Body of pancreas (tissue), 4 donors: ENCODE data around the gene APCDD1L. TPM values are rescaled to one million over a fixed set of nuclear protein-coding genes. Genes with fewer than 3 reads are reported as not detected.

Experiments used
- ATAC-seq: fragments of 150-250 bp; one replicate; pipeline ENCODE4 v1.9.1; 2016
- DNase-seq, 4 donors: peaks; one replicate each; pipeline ENCODE4 v3.0.0-alpha.2; 2019
- H3K27ac ChIP-seq, 4 donors: fragments of 200-600 bp; sonication (generic); 1 replicate in 3 of 4; 2 replicates in 1 of 4; pipeline versions ENCODE4 v1.5.1 to v1.6.1; 2016 to 2019; ENCODE audit warnings: mild to moderate bottlenecking in 1 of 4, mixed read lengths in 1 of 4, moderate library complexity in 1 of 4
- H3K27me3 ChIP-seq, 2 donors: fragments of 200-600 bp; sonication (generic); one replicate each; pipeline ENCODE4 v1.6.0; 2016; ENCODE audit warnings: mild to moderate bottlenecking in 1 of 2
- H3K36me3 ChIP-seq, 2 donors: fragments of 200-600 bp; sonication (generic); replicated peaks in 1 of 2; 2 replicates each; pipeline ENCODE4 v1.5.1; 2016; ENCODE audit warnings: low read depth in 2 of 2; ENCODE audit not compliant: insufficient read depth in 1 of 2
- H3K4me1 ChIP-seq: fragments of 200-600 bp; sonication (generic); one replicate; pipeline ENCODE4 v1.6.0; 2016
- H3K4me3 ChIP-seq, 2 donors: fragments of 200-600 bp; sonication (generic); 1 replicate in 1 of 2; 2 replicates in 1 of 2; pipeline ENCODE4 v1.5.1; 2016 to 2019
- H3K9me3 ChIP-seq, 3 donors: fragments of 200-600 bp; sonication (generic); 1 replicate in 2 of 3; 2 replicates in 1 of 3; pipeline ENCODE4 v1.5.1; 2016
- POLR2A ChIP-seq, 3 donors: fragments of 450-650 bp; IDR thresholded peaks; one replicate each; pipeline ENCODE4 v1.6.1; 2016; ENCODE audit warnings: antibody characterized with exemption in 3 of 3, mild to moderate bottlenecking in 2 of 3
- WGBS, 2 donors: methylation state at CpG; one replicate each; pipeline ENCODE4 v1.1.5; 2017; 5-methylcytosine and 5-hydroxymethylcytosine counted together
- intact Hi-C: fragments of 100-400 bp; cut with DNase I; formaldehyde crosslinking; loops from one replicate; pipeline ENCODE4 v1.15.1; 2023
- total RNA-seq, 2 donors: library from RNA; depleted of rRNA; stranded (reverse); fragments of >200 nt; gene quantifications; one replicate each; pipeline ENCODE4 v1.1.0, GENCODE V29; 2016
- TF ChIP-seq, protein P1 (sequence below), 7 experiments: fragments of 450-650 bp in 4 of 7; fragments of 200-600 bp in 3 of 7; sonication (generic) in 3 of 7; IDR thresholded peaks; one replicate each; pipeline ENCODE4 v1.5.1; 2016 to 2019; ENCODE audit warnings: antibody characterized with exemption in 7 of 7

Gene APCDD1L
- total RNA-seq, 2 donors from 2014 or later, result 1.3 TPM; not detected in 1

DNA sequence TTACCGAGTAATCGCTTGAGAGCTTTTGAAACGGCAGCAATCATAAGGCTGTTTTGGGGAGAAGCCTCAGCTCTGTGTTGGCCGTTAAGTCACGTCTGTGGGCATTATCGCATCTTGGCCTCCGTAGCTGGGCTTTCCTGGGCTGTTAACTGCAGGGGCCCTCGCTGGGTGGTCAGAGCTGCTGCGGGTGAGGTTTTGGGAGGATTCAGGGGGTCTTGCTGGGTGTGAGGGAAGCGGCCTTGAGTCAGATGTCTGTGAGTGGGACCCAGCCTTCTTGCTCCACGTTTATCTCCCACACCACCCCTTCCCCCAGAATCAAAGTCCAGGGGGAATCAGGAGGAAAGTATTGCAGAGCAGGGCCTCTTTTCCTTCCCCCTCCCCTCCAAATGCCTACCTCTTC lies 3.2 kb upstream of the APCDD1L start:
- peaks cover 0 to 5% of the 10 kb centered on the region in 2 donors for H3K27me3 ChIP-seq
- H3K27ac ChIP-seq, result no peak overlapping the region
- H3K9me3 ChIP-seq, result no peaks in the 10 kb centered on the region
- H3K4me1 ChIP-seq, result no peaks in the 10 kb centered on the region
- DNase-seq (no peak), ATAC-seq (no peak)
- intact Hi-C loops, result no loop called here
- TF ChIP-seq POLR2A (IDR thresholded peaks at IDR 0.05), result no peak
- TF ChIP-seq, protein P1, sequence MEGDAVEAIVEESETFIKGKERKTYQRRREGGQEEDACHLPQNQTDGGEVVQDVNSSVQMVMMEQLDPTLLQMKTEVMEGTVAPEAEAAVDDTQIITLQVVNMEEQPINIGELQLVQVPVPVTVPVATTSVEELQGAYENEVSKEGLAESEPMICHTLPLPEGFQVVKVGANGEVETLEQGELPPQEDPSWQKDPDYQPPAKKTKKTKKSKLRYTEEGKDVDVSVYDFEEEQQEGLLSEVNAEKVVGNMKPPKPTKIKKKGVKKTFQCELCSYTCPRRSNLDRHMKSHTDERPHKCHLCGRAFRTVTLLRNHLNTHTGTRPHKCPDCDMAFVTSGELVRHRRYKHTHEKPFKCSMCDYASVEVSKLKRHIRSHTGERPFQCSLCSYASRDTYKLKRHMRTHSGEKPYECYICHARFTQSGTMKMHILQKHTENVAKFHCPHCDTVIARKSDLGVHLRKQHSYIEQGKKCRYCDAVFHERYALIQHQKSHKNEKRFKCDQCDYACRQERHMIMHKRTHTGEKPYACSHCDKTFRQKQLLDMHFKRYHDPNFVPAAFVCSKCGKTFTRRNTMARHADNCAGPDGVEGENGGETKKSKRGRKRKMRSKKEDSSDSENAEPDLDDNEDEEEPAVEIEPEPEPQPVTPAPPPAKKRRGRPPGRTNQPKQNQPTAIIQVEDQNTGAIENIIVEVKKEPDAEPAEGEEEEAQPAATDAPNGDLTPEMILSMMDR (IDR thresholded peaks at IDR 0.05), result no peak
- no peaks in the 10 kb centered on the region for H3K36me3 ChIP-seq
- 34 to 49% methylated on average over 11 of the region's 11 CpGs for WGBS, 2 donors
- no peak overlapping the region for H3K4me3 ChIP-seq

DNA sequence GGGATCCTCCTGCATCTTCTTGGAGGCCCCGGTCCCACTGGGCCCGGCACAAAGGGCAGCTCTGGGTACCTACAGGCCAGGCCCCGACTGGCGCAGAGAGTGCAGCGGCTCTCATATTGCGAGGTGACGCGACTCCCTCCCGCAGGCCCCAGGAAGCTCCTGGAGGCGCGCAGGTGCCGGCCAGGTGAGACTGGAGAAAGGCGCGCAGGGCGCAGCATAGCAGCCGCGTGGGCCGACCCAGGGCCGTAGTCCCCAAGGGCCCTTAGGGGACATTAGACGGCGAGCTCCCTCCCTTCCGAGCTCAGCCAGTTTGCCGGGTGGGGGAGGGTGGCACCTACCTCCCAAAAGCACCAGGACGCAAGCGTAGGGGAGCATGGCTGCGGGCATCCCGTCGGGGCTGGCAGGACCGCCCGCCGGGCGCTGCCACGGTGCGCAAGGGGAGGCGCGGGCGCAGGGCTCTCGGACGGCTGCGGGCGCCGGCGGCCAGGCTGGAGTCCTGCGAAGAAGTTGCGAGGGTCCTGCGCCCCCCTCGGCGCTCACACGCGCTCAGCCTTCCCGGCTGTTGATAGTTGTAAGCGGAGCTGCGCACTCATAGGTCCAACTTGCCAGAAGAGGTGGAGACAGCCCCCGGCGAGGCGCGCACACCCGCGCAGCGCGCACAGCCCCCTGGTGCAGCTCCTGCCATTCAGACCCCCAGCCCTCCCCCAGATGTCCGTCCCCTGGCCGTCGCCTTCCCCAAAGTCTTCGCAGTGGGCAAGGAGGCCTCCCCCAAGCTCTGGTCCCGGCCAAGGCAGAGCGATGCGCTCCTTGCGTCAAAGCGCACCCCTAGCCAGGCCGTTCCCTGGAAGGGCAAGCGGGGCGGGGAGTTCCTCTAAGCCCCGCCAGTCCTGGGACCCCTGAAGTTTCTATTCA lies 622 bp downstream of the APCDD1L start:
- H3K4me3 ChIP-seq, result no peak overlapping the region
- ATAC-seq, result no peak
- TF ChIP-seq POLR2A (IDR thresholded peaks at IDR 0.05), result no peak
- TF ChIP-seq, protein P1 (IDR thresholded peaks at IDR 0.05), result no peak
- intact Hi-C loops, result no loop called here
- no peaks in the 10 kb centered on the region for H3K9me3 ChIP-seq
- 2 to 4% methylated on average over 6 to 64 of the region's 74 CpGs for WGBS, 2 donors
- H3K36me3 ChIP-seq, result no peaks in the 10 kb centered on the region
- H3K4me1 ChIP-seq, result no peaks in the 10 kb centered on the region
- peaks cover 0 to 5% of the 10 kb centered on the region in 2 donors for H3K27me3 ChIP-seq
- H3K27ac ChIP-seq, result no peak overlapping the region
- DNase-seq, result no peak

DNA sequence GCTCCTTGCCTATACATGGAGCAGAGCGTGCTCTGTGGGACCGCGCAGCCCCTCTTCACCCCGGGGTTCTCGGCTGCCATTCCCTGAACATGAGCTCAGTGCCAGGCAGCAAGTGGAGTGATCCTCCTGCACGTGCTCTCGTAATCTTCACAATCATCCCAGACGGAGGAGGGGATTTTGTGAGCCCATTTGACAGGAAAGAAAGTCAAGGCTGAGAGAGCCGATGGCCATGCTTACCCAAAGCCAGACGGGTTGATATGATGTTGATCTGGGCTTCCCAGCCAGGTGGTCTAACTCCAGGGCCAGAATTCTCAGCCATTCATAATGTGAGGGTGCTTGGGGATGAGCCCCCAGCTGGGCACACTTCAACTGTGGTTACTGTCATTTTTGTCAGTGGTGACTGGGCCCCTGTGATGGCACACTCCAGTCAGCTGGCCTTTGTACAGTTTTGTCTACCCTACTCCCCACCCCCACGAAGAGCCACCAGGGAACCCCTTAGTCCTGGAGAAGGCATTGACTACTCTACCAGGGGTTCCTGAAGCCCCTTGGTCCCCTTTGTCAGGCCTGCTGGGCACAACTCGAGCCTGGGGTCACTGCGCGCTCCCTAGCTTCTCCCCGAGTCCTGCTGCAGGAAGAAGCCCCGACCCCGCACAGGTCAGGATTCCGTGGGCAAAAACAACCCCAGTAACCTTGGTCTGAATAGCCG lies 1.5 kb downstream of the APCDD1L start:
- Histone ChIP-seq H3K9me3 (no peaks in the 10 kb centered on the region), H3K27ac (no peak overlapping the region), H3K36me3 (no peaks in the 10 kb centered on the region), H3K4me3 (no peak overlapping the region), H3K4me1 (no peaks in the 10 kb centered on the region), H3K27me3 (peaks cover 0 to 5% of the 10 kb centered on the region in 2 donors)
- no peak for TF ChIP-seq POLR2A (IDR thresholded peaks at IDR 0.05)
- TF ChIP-seq, protein P1 (IDR thresholded peaks at IDR 0.05), result no peak
- intact Hi-C loops, result no loop called here
- 44 to 68% methylated on average over 10 to 19 of the region's 19 CpGs for WGBS, 2 donors
- ATAC-seq, result no peak
- DNase-seq, result no peak

DNA sequence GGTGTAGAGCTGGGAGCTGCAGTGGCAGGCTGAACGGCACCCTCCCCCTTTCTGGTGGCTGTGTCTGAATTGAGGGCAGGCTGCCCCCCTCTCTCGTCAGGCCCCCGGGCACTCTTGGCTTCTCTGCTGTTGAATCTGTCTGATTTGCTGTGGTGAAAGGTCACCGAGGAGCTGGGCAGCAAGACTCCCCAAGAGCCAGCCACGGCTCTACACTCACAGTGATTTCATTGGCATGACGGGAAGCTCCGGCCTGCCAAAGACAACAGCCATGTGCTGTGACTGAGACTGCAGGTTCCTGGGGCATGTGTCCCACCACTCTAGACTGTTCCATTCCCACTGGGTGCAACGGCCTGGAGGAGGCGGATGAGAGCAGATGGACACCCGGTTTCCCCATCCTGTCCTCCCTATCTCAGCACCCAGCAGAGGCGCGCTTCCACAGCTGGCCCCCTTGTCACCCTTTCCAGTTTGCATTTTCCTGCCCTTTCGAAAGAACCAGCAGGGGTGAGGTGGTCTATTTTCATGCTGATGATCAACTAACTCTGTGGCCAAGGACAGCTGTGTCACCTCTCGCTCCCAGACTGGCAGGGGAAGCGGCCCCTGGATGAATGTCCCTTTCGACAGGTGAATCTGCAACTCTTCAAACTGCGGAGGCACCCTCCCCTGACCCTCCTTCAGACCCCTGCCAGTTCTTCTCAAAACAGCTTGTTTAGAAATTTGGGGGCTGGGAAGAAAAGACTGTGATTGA lies 2.2 kb downstream of the APCDD1L start:
- no peaks in the 10 kb centered on the region for H3K36me3 ChIP-seq
- H3K4me1 ChIP-seq, result no peaks in the 10 kb centered on the region
- no peak overlapping the region for H3K4me3 ChIP-seq
- TF ChIP-seq POLR2A (IDR thresholded peaks at IDR 0.05), result no peak
- TF ChIP-seq, protein P1 (IDR thresholded peaks at IDR 0.05), result no peak
- H3K9me3 ChIP-seq, result no peaks in the 10 kb centered on the region
- intact Hi-C loops, result no loop called here
- ATAC-seq (no peak), DNase-seq (no peak)
- WGBS, 2 donors, result 40 to 45% methylated on average over 17 of the region's 17 CpGs
- H3K27me3 ChIP-seq, result peaks cover 0 to 5% of the 10 kb centered on the region in 2 donors
- H3K27ac ChIP-seq, result no peak overlapping the region
